ENCODE measurements around the gene DNAH12. TPM values are rescaled to one million over a fixed set of nuclear protein-coding genes. Genes with fewer than 3 reads are reported as not detected.
"Not testable (repeated sequence)": the region's sequence is repeated elsewhere in the genome, so short reads cannot be mapped to it uniquely, and the experiment has no call there.

The DNAH12 gene
- total RNA-seq, 4 donors from 2014 or later = 0.19 to 0.72 (median 0.31) TPM; not detected in 1

DNA sequence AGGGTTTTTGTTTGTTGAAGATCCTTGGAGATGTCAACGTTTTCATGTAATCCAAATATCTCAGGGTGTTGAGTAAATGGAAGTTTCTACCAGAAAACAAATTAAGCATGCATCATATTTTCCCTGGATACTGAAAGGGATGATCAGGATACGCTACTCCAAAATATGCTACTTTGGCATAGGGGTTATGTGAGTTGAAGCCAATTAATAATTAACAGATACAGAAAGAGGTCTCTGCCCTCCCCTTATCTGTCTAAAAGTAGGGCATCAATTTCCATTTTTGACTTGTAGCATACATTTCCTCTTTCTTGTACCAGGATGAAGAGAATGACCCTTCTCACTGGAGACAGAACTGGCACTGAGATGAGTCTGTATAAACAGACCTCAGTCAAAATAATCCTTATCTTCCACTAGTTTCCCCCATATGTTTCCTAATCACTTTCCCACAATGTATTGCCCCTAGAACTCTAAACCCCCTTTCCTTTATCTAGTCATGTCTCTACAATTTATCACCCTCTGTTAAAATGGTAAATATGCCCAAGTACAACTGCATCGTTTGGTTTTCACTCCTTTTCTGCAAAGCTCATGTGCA is 234.3 kb downstream of the DNAH12 start:
- no peak for DNase-seq (ENCODE audit: low spot score)
- no peak for ATAC-seq (ENCODE audit: low FRiP score)
- TF ChIP-seq, protein P1, sequence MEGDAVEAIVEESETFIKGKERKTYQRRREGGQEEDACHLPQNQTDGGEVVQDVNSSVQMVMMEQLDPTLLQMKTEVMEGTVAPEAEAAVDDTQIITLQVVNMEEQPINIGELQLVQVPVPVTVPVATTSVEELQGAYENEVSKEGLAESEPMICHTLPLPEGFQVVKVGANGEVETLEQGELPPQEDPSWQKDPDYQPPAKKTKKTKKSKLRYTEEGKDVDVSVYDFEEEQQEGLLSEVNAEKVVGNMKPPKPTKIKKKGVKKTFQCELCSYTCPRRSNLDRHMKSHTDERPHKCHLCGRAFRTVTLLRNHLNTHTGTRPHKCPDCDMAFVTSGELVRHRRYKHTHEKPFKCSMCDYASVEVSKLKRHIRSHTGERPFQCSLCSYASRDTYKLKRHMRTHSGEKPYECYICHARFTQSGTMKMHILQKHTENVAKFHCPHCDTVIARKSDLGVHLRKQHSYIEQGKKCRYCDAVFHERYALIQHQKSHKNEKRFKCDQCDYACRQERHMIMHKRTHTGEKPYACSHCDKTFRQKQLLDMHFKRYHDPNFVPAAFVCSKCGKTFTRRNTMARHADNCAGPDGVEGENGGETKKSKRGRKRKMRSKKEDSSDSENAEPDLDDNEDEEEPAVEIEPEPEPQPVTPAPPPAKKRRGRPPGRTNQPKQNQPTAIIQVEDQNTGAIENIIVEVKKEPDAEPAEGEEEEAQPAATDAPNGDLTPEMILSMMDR (IDR thresholded peaks at IDR 0.05) = no peak

DNA sequence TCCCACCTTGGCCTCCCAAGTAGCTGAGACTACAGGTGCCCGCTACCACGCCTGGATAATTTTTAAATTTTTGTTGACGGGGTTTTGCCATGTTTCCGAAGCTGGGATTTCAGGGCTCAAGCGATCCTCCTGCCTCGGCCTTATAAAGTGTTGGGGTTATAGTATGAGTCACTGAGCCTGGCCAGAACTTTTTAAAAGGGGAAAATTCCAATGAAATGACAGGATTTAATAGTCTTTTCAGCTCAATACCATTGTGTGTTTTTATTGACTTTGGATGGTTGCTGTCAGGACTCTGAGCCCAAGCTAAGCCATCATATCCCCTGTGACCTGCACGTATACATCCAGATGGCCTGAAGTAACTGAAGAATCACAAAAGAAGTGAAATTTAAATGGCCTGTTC is 240.6 kb downstream of the DNAH12 start:
- ATAC-seq (ENCODE audit: low FRiP score); DNase-seq (ENCODE audit: low spot score): not testable (repeated sequence)

DNA sequence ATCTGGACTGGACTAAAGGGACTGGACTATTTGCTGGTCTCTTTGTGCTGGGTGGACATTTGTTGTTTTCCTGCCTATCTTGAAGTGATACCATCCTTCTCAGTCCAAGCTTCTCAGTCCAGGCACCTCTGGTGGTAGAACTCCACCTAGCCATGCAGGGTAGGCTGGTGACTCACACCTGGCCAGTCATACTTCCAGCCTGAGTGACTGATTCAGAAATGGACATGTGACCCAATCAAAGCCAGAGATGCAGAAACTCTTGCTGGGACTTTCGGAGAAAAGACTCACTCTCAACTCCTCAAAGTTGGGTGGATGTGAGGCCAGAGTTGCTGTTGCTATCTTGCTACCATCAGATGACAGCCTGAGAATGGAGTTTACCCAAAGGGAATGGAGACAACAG is 246.1 kb downstream of the DNAH12 start:
- no peak for DNase-seq (ENCODE audit: low spot score)
- TF ChIP-seq, protein P1 (IDR thresholded peaks at IDR 0.05) = no peak
- no peak for ATAC-seq (ENCODE audit: low FRiP score)

DNA sequence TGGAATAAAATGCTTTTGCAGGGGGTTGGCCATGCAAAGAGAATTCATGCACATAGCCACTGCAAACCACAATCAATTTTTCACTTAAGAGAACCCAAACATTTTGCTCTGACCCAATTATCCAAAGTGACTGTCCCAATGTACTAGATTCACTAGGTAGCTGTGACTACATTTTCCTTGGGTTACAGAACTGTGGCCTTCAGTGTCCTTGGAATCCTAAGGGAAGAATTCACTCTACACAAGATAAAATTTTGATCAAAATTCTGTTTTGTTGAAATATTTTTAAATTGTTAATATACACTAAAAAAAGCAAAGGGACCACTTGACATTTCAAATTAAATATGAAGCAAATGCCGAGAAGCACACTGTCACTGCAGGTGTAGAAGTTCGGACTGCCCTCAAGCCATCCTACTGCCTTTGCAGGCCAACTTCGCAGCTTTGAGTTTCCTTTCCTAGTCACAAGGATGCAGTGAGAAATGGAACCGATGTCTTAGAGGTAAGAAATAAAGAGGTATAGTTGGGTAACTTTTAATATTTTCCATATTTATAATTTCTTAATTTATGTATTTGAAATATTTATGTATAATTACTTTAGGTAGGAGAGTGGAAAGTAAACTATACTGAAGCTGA is 251.1 kb downstream of the DNAH12 start:
- ATAC-seq (ENCODE audit: low FRiP score) (no peak), DNase-seq (ENCODE audit: low spot score) (no peak)
- TF ChIP-seq, protein P1 (IDR thresholded peaks at IDR 0.05) = no peak

DNA sequence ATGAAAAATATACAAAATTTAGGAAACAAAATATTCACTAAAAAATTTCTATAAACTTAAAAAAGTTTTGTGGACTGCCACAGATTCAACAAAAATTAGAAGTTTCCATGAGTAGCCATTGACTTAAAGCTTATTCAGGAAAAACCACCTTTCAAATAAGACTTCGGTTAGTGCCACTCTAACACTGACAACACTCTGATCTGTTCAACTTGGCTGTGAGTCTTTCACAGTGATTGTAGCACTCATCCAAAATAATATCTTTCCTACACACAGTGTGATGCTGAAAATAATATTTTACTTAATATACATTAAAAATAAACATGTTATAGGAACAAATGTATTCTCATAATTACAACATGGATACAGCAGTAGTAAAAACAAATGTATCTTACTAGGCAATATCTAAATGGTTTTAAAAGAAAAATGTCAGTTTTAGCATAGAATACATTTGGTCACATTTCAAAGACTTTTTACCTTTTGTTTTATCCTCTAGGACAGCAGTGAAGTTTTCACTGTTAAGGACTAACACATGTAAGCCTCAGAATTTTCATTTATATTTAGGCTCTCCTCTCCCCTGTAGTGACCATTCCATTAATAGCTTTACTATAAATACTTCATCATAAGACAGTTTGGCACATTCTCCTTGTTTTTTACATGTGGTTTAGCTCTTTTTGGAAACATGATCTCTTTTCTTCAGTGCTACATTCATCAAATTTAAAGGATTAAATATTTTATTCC is 251.8 kb downstream of the DNAH12 start, which contains the start of gene ASB14:
Gene ASB14, minus strand, starts transcription at position 527 of the 738 bp plus-strand sequence. CDS start 652 bp downstream, outside the sequence.
- no peak for DNase-seq (ENCODE audit: low spot score)
- ATAC-seq (ENCODE audit: low FRiP score) = no peak
- TF ChIP-seq, protein P1 (IDR thresholded peaks at IDR 0.05) = no peak

DNA sequence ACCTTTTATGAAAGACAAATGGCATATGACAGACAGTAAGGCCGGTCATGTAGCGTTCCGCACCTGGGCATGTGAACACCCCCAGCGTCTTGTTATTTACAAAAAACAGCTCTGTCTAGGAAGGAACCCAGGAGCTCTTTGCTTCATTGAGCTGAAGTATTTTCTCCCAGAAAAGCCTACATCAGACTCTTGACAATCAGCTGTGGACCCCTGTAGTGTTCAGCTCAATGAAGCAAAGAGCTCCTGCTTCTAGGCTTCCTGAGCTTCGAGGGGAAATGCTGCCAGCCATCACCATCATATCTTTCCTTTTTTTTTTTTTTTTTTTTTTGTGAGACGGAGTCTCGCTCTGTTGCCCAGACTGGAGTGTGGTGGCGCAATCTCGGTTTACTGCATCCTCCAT is 255.7 kb downstream of the DNAH12 start:
- DNase-seq (ENCODE audit: low spot score) = no peak
- no peak for ATAC-seq (ENCODE audit: low FRiP score)

DNA sequence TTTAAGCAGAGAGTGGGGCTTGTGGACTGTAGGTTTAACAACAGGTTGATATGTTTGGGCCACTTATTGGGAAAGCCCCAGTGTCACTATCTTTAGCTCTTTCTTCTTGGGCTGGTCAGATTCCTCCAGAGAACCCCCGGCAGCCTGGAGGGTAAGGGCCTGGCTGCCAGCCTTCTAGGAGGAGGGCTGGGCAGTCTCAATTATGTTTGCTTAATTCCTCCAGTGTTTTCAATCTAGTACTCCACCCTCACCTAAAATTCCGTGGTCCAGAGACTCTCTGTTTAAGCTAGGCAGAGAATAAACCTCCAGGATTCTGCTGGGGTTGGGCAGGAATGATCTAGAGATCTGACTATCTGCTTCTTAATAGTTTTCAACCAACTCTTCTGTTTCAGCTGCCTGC is 256.9 kb downstream of the DNAH12 start:
- DNase-seq (ENCODE audit: low spot score) = no peak
- no peak for ATAC-seq (ENCODE audit: low FRiP score)
- TF ChIP-seq, protein P1 (IDR thresholded peaks at IDR 0.05) = no peak

More for the DNA sequence above, 255.7 kb downstream of the DNAH12 start:
- TF ChIP-seq, protein P1 (IDR thresholded peaks at IDR 0.05) = no peak
